HG03378 (cell line): ENCODE results near the gene KRT83.
"Not testable (repeated sequence)": the region's sequence is repeated elsewhere in the genome, so short reads cannot be mapped to it uniquely, and the experiment has no call there.

ENCODE experiments used
- ATAC-seq: cut with Tn5 transposase; IDR thresholded peaks from one replicate; pipeline ENCODE4 v1.9.1; 2021; ENCODE audit warnings: mild to moderate bottlenecking, moderate library complexity; ENCODE audit not compliant: unreplicated experiment

KRT83 gene

DNA sequence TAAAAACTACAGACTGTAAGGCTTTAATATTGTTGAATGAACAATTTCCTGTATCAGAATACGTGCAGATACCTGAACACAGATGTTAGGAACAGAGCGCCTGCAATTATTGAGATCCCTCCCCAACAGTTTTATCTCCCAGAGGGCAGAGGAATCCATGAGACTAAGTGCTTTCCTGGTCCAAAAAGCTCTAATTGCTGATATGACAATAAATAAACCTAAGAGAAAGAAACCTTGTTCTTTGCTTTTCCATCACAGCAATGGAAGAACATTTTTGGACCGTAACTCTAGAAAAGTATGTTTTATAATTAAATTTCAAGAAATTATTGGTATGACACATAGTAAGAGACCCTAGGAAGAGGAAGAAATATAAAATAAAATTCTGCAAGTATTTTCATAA lies 13.0 kb upstream of the KRT83 start:
- ATAC-seq: no peak

GRCh38 chr12:52333321-52333720 lies 12.1 kb upstream of the KRT83 start:
- ATAC-seq: no peak

DNA sequence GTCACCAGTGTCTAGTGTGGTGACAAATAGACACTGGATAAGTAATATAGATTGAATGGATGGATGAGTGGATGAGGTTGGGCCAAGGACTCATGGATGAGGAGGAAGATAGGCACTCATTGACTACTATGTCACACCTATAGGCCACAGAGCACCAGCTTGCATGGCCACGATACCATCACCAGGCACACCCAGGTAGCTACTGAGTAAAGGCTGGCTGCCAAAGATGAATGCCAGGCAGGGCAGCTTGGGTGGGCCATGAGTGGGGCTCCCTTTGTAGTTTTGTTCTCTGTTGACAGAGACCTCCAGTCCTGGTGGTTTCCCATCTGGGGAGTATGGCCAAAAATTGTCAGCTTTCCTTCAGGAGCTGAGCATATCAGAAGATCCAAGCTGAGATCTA lies 11.2 kb upstream of the KRT83 start:
- no peak for ATAC-seq

- no peak for ATAC-seq
These were observed 10.6 kb upstream of the KRT83 start for GRCh38 chr12:52331833-52332232.

DNA sequence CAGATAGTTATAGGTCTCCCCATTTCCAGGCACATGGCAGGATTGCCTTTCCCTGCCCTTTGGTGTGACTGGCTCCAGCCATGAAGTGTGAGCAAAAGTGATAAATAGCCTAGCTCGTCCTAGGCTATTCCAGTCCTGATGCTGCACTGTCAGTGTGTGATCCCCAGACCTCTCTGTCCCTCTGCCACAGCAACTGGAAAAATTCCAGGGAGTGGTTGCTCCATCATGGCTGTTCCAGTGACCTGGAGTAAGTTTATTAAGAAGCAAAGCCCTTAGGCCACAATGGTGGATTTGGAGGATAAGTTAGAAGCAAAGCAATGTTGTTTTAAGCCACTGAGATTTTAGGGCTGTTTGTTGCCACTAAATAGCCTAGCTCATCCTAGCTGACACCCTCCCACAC lies 9.8 kb upstream of the KRT83 start:
- ATAC-seq: no peak

- ATAC-seq: no peak
These were observed 6.8 kb upstream of the KRT83 start for GRCh38 chr12:52327830-52328500.

DNA sequence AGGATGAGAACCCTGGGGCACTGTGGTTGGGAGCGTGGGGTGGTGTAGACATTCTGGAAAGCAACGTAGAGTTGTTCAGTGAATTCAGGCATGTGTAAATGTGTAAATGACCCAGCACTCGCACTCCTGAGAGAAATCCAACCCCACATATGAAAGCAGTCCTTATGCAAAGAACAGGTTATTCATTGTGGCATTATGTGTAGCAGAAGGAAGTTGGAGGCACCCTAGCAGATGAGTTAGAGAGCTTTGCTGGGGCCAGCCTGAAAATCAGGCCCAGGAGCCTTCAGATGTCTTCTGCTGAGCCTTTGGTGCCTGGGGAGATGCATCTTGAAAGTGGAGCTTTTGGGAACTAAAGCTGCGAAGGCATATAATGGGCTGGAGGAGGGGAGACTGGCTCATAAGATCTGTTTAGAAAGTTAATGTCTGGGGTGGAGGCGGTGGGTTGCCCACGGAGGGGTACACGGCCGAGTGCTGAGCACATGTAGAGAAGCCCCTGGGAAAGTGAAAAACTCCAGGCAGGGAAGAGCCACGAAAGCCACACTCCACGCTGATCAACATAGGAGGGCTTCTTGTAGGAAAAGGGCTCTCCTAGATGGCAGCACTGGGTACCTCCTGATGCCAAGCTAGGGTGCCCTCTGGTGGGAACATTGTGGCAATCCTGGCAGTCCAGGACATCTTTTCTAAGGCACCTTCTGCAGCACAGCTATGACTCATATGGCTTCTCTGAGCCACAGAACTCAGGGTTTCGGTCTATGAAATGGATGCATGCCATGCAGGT lies 6.0 kb upstream of the KRT83 start:
- ATAC-seq: peak; percentile 90

- no peak for ATAC-seq
These were observed 2.9 kb upstream of the KRT83 start for GRCh38 chr12:52324153-52324444.

DNA sequence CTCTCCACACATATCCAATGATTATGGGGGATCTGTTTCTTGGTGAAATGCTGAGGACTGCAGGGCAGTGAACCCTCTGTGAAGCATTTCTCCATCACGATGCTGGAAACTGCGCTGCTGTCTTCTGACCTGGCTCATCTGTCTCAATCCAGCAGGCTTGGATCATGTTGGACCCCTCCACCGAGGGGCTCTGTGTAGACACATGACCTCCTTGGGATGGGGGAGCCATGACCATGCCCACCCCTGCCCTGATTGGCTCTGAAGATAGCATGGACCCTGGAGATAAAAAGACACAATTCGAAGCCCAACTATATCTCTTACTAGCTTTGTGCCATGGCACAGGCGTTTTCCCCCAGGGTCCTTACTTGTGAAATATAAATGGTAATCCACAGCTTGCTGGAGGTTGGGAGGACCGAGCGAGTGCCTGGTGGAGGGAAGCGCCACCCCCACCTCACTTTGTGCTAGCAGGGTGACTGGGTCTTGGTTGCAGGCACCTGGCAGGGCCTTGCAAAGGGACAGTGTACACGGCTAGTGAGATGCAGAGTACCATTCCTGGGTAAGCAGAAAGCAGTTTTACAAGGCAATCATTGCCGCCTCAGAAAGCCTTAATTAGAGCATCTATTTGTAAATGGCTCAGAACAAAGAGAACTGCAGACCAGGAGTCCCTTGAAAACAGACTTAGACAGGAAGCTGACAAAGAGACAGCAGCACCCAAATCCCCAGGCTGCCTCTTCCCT lies 2.4 kb upstream of the KRT83 start:
- ATAC-seq: no peak

- ATAC-seq: no peak
These were observed 1.8 kb upstream of the KRT83 start for GRCh38 chr12:52323001-52323400.

GRCh38 chr12:52322069-52322468 lies 871 bp upstream of the KRT83 start:
- no peak for ATAC-seq

DNA sequence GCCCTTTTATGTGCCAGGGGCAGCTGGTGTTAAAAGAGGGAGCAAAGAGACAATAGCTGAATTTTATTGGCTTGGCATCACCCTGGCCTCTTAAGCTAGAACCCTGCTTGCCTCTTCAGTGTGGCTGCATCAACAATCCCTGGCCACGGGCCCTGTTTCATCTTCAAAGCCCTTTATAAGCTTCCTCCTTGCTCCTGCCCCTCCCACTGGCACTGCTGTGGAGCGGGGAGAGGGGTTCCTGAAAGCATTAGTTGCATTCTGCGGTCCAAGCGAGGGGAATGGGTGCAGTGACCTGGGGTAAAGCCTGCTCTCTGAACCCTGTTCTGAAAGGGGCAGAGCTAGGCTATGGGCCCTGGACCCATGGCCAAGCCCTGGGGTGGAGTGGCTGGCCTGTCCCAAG lies 220 bp upstream of the KRT83 start:
- no peak for ATAC-seq

DNA sequence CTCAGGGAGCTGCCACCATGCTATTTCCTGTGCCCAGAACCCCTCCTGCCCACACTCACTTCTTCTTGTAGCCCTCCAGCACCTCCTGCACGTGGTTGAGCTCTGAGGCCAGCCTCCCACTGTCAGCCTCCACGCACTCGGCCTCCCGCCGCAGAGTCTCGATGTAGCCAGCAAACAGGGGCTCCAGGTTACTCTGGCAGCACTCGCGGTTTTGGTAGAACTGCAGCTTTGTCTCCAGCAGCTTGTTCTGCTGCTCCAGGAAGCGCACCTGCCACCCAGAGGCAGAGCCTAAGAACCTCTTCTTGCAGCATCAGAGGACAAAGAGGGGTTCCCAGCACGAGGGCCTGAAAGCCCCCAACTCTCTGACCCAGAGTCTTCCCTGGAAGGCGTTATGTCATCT lies 2.1 kb downstream of the KRT83 start:
- no peak for ATAC-seq

DNA sequence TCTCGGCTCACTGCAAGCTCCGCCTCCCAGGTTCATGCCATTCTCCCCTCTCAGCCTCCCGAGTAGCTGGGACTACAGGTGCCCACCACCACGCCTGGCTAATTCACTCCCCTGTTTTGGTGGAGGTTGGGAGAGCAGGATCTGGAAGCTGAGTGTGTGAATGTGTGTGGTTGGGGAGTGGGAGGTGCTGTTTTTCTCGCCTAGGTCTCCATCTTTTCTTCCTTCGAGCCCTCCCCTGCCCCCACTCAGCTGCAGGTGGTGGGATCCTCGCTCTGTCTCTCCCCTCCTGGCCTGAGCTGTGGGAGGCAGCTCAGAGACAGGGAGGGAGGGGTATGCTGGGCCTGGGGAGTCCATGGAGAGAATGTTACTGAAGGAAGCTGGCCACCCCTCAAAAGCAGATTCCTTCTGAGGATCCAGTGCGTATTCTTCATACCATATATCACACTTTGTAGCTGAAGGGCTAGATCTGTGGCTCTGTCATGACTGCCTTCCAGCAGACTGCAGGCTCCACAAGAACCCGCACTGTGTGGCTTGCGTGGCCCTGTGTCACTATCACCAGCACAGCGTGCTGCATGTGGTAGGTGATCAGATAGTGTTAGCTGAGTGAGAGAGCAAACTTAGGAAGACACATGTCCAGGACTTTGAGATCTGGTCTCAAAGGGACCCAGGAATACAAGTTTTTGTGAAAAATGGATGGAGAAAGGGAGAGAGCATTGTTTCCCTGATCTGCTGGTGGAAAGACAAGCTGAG lies 2.8 kb downstream of the KRT83 start:
- ATAC-seq: no peak

DNA sequence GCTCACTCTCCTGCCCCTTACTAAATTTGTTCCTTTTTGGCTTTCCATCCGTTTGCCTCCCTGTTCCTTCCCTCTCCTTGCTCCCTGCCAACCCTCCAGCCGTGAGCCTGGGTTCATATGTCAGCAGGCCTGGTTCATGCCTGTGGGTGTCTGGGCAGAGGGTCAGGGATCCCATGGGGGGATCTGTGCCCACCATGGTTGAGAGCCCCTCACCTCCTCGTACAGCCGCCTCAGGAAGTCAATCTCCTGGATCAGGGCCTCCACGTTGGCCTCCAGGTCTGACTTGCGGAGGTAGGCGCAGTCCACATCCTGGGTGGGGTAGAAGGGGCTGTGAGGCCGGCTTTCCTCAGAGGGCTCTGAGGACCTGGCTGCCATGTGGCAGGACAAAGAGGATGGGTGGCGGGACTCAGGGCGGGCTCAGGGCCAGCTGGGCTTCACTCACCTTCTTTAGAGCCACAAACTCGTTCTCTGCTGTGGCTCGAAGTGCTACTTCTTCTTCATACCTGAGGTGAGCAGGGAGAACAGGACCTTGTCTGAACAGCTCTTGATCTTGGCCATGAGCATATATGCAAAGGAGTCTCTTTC lies 3.6 kb downstream of the KRT83 start:
- no peak for ATAC-seq

DNA sequence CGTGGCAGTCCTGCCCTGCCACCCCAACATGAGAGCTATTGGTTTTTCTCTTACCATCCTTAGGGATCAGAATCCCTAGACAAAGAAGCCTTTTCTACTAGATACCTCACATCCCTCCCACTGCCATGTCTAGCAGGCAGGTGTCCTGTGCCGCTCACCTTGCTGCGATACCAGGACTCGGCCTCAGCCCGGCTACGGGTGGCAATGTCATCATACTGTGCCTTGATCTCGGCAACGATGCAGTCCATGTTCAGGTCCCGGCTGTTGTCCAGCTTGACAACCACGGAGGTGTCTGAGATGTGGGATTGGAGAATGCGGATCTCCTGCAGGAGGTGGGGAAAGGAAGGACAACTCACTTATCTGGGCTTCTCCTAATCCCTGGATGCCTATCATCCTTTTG lies 4.5 kb downstream of the KRT83 start:
- no peak for ATAC-seq

DNA sequence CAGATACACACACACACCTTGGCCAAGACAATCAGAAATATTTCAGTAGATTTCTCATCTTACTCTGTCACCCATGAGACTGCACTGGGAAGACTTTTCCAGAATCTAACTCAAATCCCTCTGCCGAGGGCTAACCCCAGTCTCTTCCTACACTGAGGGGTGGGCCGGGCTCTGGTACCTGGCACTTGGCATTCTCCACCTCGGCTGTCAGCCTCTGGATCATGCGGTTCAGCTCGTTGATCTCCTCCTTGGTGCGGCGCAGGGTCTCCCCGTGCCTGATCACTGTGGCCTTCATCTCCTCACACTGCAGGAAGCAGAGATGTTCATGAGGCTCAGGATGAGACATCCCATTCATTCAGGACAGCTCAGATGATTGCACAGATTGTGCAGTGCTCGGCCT lies 4.9 kb downstream of the KRT83 start:
- ATAC-seq: no peak

- ATAC-seq: not testable (repeated sequence)
These were observed 5.5 kb downstream of the KRT83 start for GRCh38 chr12:52315721-52316120.

DNA sequence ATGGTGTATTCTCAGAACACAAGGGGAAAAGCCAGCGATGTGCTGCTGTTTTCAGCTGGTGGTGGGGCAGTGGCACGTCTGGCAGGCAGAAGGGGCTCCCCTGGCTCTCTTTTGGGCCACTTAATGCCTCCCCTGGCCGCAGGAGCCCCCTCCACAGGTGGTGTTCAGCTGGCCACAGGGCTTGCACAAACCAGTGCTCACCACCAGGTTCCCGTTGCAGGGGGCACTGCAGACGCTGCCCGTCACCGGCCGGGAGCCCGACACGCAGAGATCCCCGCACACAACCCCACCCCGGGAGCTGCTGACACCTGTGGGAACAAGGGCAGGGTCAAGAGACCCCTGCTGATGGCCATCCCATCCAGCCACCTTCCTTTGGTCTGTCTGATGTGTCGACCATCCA lies 6.7 kb downstream of the KRT83 start:
- ATAC-seq: no peak

GRCh38 chr12:52313926-52314325 lies 7.3 kb downstream of the KRT83 start:
- no peak for ATAC-seq

DNA sequence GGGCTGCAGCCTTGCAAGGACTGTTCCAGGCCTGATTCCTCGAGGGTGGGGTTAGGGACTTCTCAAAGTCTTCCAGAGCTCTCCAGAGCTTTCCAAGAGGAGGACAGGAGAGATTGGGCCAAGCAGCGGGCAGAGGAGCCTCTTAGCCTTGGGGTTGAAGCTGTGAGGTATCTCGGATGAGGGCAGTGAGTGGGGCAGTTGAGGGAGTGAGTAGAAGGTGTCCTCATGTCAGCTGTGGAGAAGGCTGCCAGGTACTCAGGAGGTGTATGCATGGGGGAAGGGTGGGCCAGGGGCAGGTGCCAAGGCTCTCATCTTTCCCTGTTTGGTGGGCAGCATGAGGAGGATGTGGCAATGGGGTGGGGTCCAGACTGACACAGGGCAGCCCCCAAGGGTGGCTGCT lies 7.7 kb downstream of the KRT83 start:
- no peak for ATAC-seq
